DND-41 (cell line): Measurements from ENCODE around the gene SPOCK2.

Experiments
- ATAC-seq: fragments of 200-7000 bp; cut with Tn5 transposase; 3 replicates; pipeline ENCODE4 v1.9.1; 2021; ENCODE audit warnings: low read depth; ENCODE audit not compliant: insufficient read depth
- DNase-seq: peaks from one replicate; pipeline ENCODE4 v3.0.0-alpha.2; 2020
- H2AFZ ChIP-seq: 2 replicates; pipeline ENCODE4 v1.6.0; 2012; ENCODE audit warnings: low read depth, low read length
- H3K27ac ChIP-seq: 2 replicates; pipeline ENCODE4 v1.5.1; 2012; ENCODE audit warnings: low read length, inconsistent platforms
- H3K27me3 ChIP-seq: fragments of 200-600 bp; sonication (generic); 2 replicates; pipeline ENCODE4 v1.6.0; 2012; ENCODE audit warnings: low read length, mild to moderate bottlenecking, inconsistent platforms; ENCODE audit not compliant: insufficient read depth, poor library complexity
- H3K36me3 ChIP-seq: 2 replicates; pipeline ENCODE4 v1.5.1; 2012; ENCODE audit warnings: low read length, inconsistent platforms; ENCODE audit not compliant: insufficient read depth
- H3K4me1 ChIP-seq: 2 replicates; pipeline ENCODE4 v1.5.1; 2012; ENCODE audit warnings: mild to moderate bottlenecking, low read length; ENCODE audit not compliant: insufficient read depth
- H3K4me2 ChIP-seq: 2 replicates; pipeline ENCODE4 v1.6.0; 2012; ENCODE audit warnings: mild to moderate bottlenecking, moderate library complexity, low read length, inconsistent platforms; ENCODE audit not compliant: insufficient read depth
- H3K4me3 ChIP-seq, 2 experiments: fragments of 200-600 bp in 1 of 2; shearing (Covaris generic) in 1 of 2; 2 replicates each; pipeline ENCODE4 v1.5.1; 2012 to 2016; ENCODE audit warnings: inconsistent platforms in 2 of 2, low read length in 2 of 2, mild to moderate bottlenecking in 2 of 2, low read depth in 1 of 2, moderate library complexity in 1 of 2
- H3K79me2 ChIP-seq: 2 replicates; pipeline ENCODE4 v1.6.0; 2012; ENCODE audit warnings: low read length, inconsistent platforms; ENCODE audit not compliant: insufficient read depth
- H3K9ac ChIP-seq: 2 replicates; pipeline ENCODE4 v1.6.0; 2012; ENCODE audit warnings: low read depth, mild to moderate bottlenecking, inconsistent platforms, low read length, moderate library complexity
- H3K9me3 ChIP-seq: 2 replicates; pipeline ENCODE4 v1.5.1; 2012; ENCODE audit warnings: low read length, moderate library complexity, mild to moderate bottlenecking, inconsistent platforms; ENCODE audit not compliant: insufficient read depth, severe bottlenecking
- H4K20me1 ChIP-seq: 2 replicates; pipeline ENCODE4 v1.6.0; 2012; ENCODE audit warnings: low read length; ENCODE audit not compliant: insufficient read depth
- EZH2 ChIP-seq: IDR thresholded peaks from 3 replicates; pipeline ENCODE4 v1.6.1; 2012; ENCODE audit warnings: borderline replicate concordance, low read depth, mild to moderate bottlenecking, moderate library complexity, low read length, inconsistent platforms; ENCODE audit not compliant: severe bottlenecking
- TF ChIP-seq, protein P1 (sequence below): IDR thresholded peaks from 2 replicates; pipeline ENCODE4 v1.5.1; 2012; ENCODE audit warnings: borderline replicate concordance, low read length, moderate library complexity, mild to moderate bottlenecking; ENCODE audit not compliant: poor library complexity, severe bottlenecking; ENCODE audit errors: extremely low read depth

The SPOCK2 gene

DNA sequence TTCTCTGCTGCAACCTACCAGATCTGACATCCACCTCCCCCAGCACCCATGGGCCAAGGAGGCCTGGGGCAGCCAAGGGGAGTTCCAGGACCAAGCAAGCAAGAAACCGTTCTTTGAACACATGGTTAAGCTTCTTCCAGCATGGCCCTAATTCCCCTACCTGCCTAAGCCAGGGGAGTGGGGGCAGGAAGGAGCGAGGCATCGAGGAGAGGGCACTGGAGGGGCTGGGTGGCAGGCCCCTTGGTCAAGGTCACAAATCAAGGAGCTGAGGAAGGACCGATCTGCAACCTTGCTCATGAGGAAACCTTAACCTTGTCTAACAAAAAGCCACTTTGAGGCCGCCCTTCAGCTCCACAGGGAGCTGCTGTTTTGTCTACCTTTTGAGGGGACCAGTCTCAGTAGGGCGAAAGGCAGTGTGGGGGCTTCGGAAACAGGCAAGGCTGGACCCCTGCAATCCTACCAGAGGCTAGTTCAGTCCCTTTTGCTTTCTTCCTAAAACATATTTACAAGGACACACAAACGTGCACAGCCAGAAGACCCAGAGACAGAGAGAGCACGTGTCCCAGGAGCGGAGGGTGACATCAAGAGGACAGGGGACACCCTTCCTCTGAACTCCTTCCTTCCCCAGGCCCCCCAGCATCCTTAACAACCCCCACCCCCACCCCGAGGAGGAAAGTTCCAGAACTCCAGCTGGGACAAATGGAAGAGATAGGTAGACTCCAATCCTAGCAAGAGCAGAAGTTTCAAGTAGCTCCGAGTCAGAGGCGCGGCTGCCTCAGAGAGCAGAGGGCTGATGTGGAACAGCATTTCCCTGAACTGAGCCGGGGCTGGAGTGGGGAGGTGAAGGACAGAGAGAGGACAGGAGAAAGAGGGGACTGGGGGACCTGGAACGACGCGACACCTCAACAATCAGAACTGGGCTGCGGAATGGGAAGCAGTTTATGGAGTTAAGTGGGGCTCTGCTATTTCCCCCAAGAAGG lies 28.2 kb downstream of the SPOCK2 start:
- Histone ChIP-seq H4K20me1 (no peaks in the 10 kb centered on the region), H3K4me3 (no peak overlapping the region), H3K4me1 (no peaks in the 10 kb centered on the region), H3K4me2 (no peak overlapping the region), H3K9me3 (no peaks in the 10 kb centered on the region), H3K9ac (no peak overlapping the region), H3K27ac (no peak overlapping the region), H3K27me3 (no peaks in the 10 kb centered on the region), H3K79me2 (no peaks in the 10 kb centered on the region), H3K36me3 (no peaks in the 10 kb centered on the region), H2AFZ (no peak overlapping the region)
- no peak for TF ChIP-seq EZH2
- TF ChIP-seq, protein P1, sequence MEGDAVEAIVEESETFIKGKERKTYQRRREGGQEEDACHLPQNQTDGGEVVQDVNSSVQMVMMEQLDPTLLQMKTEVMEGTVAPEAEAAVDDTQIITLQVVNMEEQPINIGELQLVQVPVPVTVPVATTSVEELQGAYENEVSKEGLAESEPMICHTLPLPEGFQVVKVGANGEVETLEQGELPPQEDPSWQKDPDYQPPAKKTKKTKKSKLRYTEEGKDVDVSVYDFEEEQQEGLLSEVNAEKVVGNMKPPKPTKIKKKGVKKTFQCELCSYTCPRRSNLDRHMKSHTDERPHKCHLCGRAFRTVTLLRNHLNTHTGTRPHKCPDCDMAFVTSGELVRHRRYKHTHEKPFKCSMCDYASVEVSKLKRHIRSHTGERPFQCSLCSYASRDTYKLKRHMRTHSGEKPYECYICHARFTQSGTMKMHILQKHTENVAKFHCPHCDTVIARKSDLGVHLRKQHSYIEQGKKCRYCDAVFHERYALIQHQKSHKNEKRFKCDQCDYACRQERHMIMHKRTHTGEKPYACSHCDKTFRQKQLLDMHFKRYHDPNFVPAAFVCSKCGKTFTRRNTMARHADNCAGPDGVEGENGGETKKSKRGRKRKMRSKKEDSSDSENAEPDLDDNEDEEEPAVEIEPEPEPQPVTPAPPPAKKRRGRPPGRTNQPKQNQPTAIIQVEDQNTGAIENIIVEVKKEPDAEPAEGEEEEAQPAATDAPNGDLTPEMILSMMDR: no peak
- ATAC-seq (no peak), DNase-seq (no peak)

DNA sequence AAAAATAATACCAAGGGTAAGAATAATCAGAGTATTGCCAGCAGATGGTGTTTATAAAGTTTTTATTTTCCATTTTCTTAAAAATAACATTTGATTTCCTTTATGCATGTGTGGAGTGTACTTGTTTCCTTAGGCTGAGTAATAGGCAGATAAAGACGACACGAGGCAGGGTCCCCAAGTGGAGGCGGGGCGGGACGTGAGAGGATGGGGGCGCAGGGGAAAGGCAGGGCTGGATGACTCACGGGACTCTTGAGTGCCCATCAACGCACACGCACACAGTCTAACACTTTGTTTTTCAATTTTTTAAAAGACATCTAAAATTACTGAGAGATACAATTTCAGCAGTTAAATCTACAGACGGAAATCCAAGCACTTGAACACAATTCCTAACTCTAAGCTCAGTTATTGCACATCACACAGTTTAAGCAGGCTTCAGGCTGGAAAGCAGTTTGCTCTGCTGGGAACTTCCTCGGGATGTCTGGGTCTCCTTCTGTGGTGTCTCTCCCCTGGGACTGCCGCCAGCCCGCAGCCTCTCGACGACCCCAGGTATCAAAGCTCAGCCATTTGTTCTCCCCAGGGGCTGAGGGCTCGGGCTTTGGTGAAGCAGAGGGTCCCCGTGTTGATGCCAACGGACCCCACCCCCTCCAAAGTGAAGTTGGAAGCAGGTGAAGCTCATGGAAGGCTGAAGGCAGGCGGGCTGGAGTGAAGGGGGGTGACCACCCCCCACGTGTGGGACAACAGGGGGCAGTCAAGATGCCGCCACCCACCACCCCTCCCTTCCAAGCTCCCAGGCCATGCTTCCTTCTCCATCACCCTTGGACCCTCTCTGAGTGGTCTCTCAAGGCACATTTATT lies 29.1 kb downstream of the SPOCK2 start:
- Histone ChIP-seq H2AFZ (no peak overlapping the region), H3K9ac (no peak overlapping the region), H3K79me2 (no peaks in the 10 kb centered on the region), H3K4me2 (no peak overlapping the region), H3K4me1 (no peaks in the 10 kb centered on the region), H3K27me3 (no peaks in the 10 kb centered on the region), H3K9me3 (no peaks in the 10 kb centered on the region), H3K27ac (no peak overlapping the region), H3K4me3 (no peak overlapping the region), H4K20me1 (no peaks in the 10 kb centered on the region), H3K36me3 (no peaks in the 10 kb centered on the region)
- ATAC-seq (no peak), DNase-seq (no peak)
- TF ChIP-seq EZH2: no peak
- TF ChIP-seq, protein P1: no peak

DNA sequence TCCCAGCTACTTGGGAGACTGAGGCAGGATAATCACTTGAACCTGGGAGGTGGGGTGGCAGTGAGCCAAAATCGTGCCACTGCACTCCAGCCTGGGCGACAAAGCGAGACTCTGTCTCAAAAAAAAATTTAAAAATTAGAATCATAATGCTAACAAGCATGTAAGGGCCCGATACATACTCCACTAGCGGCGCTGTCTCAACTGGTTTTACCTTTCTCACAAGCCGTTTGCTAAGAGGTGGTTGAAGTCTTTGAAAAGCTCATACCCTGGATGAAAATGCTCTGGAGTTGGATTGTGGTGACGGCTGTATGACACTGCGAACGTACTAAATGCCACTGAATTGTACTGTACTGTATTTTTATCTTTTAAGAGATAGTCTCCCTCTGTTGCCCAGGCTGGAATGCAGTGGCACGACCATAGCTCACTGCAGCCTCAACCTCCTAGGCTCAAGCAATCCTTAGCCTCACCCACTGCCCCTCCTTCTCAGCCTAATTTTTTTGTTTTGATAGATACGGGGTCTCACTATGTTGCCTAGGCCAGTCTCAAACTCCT lies 29.9 kb downstream of the SPOCK2 start:
- H3K9me3 ChIP-seq: no peaks in the 10 kb centered on the region
- no peaks in the 10 kb centered on the region for H4K20me1 ChIP-seq
- H3K4me2 ChIP-seq: no peak overlapping the region
- no peaks in the 10 kb centered on the region for H3K79me2 ChIP-seq
- no peak overlapping the region for H3K27ac ChIP-seq
- no peaks in the 10 kb centered on the region for H3K36me3 ChIP-seq
- H3K4me3 ChIP-seq: no peak overlapping the region
- ATAC-seq (no peak), DNase-seq (no peak)
- TF ChIP-seq, protein P1: no peak
- TF ChIP-seq EZH2: no peak
- H3K27me3 ChIP-seq: no peaks in the 10 kb centered on the region
- H2AFZ ChIP-seq: no peak overlapping the region
- H3K4me1 ChIP-seq: no peaks in the 10 kb centered on the region
- H3K9ac ChIP-seq: no peak overlapping the region
